H9 (cell line): ENCODE data around the gene SMIM9. TPM values are rescaled to one million over a fixed set of nuclear protein-coding genes. Genes with fewer than 3 reads are reported as not detected.

Experiments used
- DNase-seq: peaks from one replicate; pipeline ENCODE4 v3.0.0-alpha.2; 2017
- H2AFZ ChIP-seq: one replicate; pipeline ENCODE4 v1.6.1; 2013; ENCODE audit warnings: mild to moderate bottlenecking, low read length, control low read depth, moderate library complexity
- H2AK5ac ChIP-seq: 2 replicates; pipeline ENCODE4 v1.6.1; 2013; ENCODE audit warnings: low read length, control low read depth, mixed read lengths; ENCODE audit not compliant: insufficient read length
- H2BK120ac ChIP-seq: one replicate; pipeline ENCODE4 v1.6.1; 2013; ENCODE audit warnings: low read depth, mild to moderate bottlenecking, low read length, control low read depth, inconsistent platforms; ENCODE audit not compliant: poor library complexity, severe bottlenecking
- H2BK12ac ChIP-seq: 2 replicates; pipeline ENCODE4 v1.6.1; 2013; ENCODE audit warnings: low read length, control low read depth, mixed read lengths, low read depth; ENCODE audit not compliant: insufficient read length
- H2BK15ac ChIP-seq: 2 replicates; pipeline ENCODE4 v1.6.1; 2013; ENCODE audit warnings: low read depth, low read length, control low read depth
- H2BK20ac ChIP-seq: one replicate; pipeline ENCODE4 v1.6.1; 2013; ENCODE audit warnings: low read depth, mild to moderate bottlenecking, low read length, control low read depth, inconsistent platforms; ENCODE audit not compliant: poor library complexity, severe bottlenecking
- H2BK5ac ChIP-seq: 2 replicates; pipeline ENCODE4 v1.6.1; 2013; ENCODE audit warnings: low read length, control low read depth, mixed read lengths; ENCODE audit not compliant: insufficient read length
- H3K14ac ChIP-seq: 2 replicates; pipeline ENCODE4 v1.6.1; 2013; ENCODE audit warnings: low read length, control low read depth; ENCODE audit not compliant: insufficient read depth
- H3K18ac ChIP-seq: 2 replicates; pipeline ENCODE4 v1.6.1; 2013; ENCODE audit warnings: low read depth, mild to moderate bottlenecking, mixed read lengths, low read length, control low read depth; ENCODE audit not compliant: insufficient read length
- H3K23ac ChIP-seq: 2 replicates; pipeline ENCODE4 v1.6.1; 2013; ENCODE audit warnings: low read length, control low read depth, mixed read lengths, low read depth; ENCODE audit not compliant: insufficient read length
- H3K23me2 ChIP-seq: 2 replicates; pipeline ENCODE4 v1.6.1; 2013; ENCODE audit warnings: low read depth, mild to moderate bottlenecking, mixed read lengths, low read length, control low read depth; ENCODE audit not compliant: insufficient read length, poor library complexity, severe bottlenecking
- H3K27ac ChIP-seq: 2 replicates; pipeline ENCODE4 v1.5.1; 2013; ENCODE audit warnings: low read length, control low read depth, mixed read lengths, low read depth; ENCODE audit not compliant: insufficient read length
- H3K27me3 ChIP-seq: 2 replicates; pipeline ENCODE4 v1.6.1; 2013; ENCODE audit warnings: low read length, control low read depth, inconsistent platforms; ENCODE audit not compliant: insufficient read depth
- H3K4ac ChIP-seq: 2 replicates; pipeline ENCODE4 v1.6.1; 2013; ENCODE audit warnings: low read depth, mild to moderate bottlenecking, control low read depth, inconsistent platforms, low read length, moderate library complexity
- H3K4me1 ChIP-seq: 2 replicates; pipeline ENCODE4 v1.6.1; 2013; ENCODE audit warnings: low read length, control low read depth, inconsistent platforms; ENCODE audit not compliant: insufficient read depth
- H3K4me2 ChIP-seq: 2 replicates; pipeline ENCODE4 v1.6.1; 2013; ENCODE audit warnings: low read length, control low read depth, mixed read lengths; ENCODE audit not compliant: insufficient read length, insufficient read depth
- H3K56ac ChIP-seq: 2 replicates; pipeline ENCODE4 v1.6.1; 2013; ENCODE audit warnings: low read depth, mild to moderate bottlenecking, mixed read lengths, low read length, control low read depth; ENCODE audit not compliant: insufficient read length
- H3K79me1 ChIP-seq: 2 replicates; pipeline ENCODE4 v1.6.1; 2013; ENCODE audit warnings: low read depth, mild to moderate bottlenecking, moderate library complexity, low read length, control low read depth, inconsistent platforms; ENCODE audit not compliant: insufficient read depth, poor library complexity, severe bottlenecking
- H3K79me2 ChIP-seq: 2 replicates; pipeline ENCODE4 v1.6.1; 2013; ENCODE audit warnings: low read length, control low read depth, inconsistent platforms; ENCODE audit not compliant: insufficient read depth
- H3K9ac ChIP-seq: 2 replicates; pipeline ENCODE4 v1.6.1; 2013; ENCODE audit warnings: low read length, control low read depth, mixed read lengths; ENCODE audit not compliant: insufficient read length; ENCODE audit errors: extremely low read depth
- H3K9me3 ChIP-seq: one replicate; pipeline ENCODE4 v1.6.1; 2013; ENCODE audit warnings: low read depth, low read length, inconsistent platforms; ENCODE audit not compliant: control insufficient read depth
- H3T11ph ChIP-seq: one replicate; pipeline ENCODE4 v1.6.1; 2013; ENCODE audit warnings: mild to moderate bottlenecking, low read length, control low read depth, inconsistent platforms
- H4K20me1 ChIP-seq: one replicate; pipeline ENCODE4 v1.6.1; 2013; ENCODE audit not compliant: control insufficient read depth, insufficient read length, insufficient read depth
- H4K5ac ChIP-seq: 2 replicates; pipeline ENCODE4 v1.6.1; 2013; ENCODE audit warnings: low read depth, mild to moderate bottlenecking, mixed read lengths, low read length, control low read depth; ENCODE audit not compliant: insufficient read length
- H4K8ac ChIP-seq: replicated peaks from 2 replicates; pipeline ENCODE4 v1.6.1; 2013; ENCODE audit warnings: low read length, control low read depth, mixed read lengths, low read depth; ENCODE audit not compliant: insufficient read length
- H4K91ac ChIP-seq: 2 replicates; pipeline ENCODE4 v1.6.1; 2013; ENCODE audit warnings: low read depth, mild to moderate bottlenecking, moderate library complexity, mixed read lengths, low read length, control low read depth; ENCODE audit not compliant: insufficient read length
- H3K27ac Mint-ChIP-seq, 3 experiments: 2 replicates in 2 of 3; 3 replicates in 1 of 3; pipeline ENCODE4 v1.8.0; 2020 to 2021; ENCODE audit warnings: mixed read lengths in 3 of 3, mild to moderate bottlenecking in 1 of 3, moderate library complexity in 1 of 3
- H3K27me3 Mint-ChIP-seq: 2 replicates; pipeline ENCODE4 v1.8.0; 2021; ENCODE audit warnings: low read depth, mild to moderate bottlenecking, moderate library complexity, mixed read lengths
- H3K36me3 Mint-ChIP-seq, 3 experiments: 2 replicates in 2 of 3; 3 replicates in 1 of 3; pipeline ENCODE4 v1.8.0; 2020 to 2021; ENCODE audit warnings: low read depth in 3 of 3, mixed read lengths in 3 of 3; ENCODE audit not compliant: insufficient read depth in 1 of 3
- H3K4me1 Mint-ChIP-seq, 2 experiments: 2 replicates each; pipeline ENCODE4 v1.8.0; 2020; ENCODE audit warnings: mixed read lengths in 2 of 2
- H3K4me3 Mint-ChIP-seq, 2 experiments: 2 replicates in 1 of 2; 3 replicates in 1 of 2; pipeline ENCODE4 v1.8.0; 2020 to 2021; ENCODE audit warnings: mild to moderate bottlenecking in 2 of 2, mixed read lengths in 2 of 2, moderate library complexity in 1 of 2
- H3K9me3 Mint-ChIP-seq, 2 experiments: 2 replicates in 1 of 2; 3 replicates in 1 of 2; pipeline ENCODE4 v1.8.0; 2020; ENCODE audit warnings: mild to moderate bottlenecking in 2 of 2, mixed read lengths in 2 of 2, moderate library complexity in 1 of 2
- WGBS: extraction: QIAGEN DNeasy Blood & Tissue Kit; methylation state at CpG from one replicate; pipeline ENCODE4 v1.1.7; 2013; ENCODE audit warnings: missing lambda C conversion rate, low lambda C conversion rate, mixed read lengths; ENCODE audit not compliant: insufficient read length; ENCODE audit errors: extremely low coverage; 5-methylcytosine and 5-hydroxymethylcytosine counted together
- total RNA-seq: library from RNA; stranded (reverse); gene quantifications from 2 replicates; pipeline ENCODE4 v1.2.1, GENCODE V29; 2021
- TF ChIP-seq, protein P1 (sequence below): fragments of 200-600 bp; sonication (generic); conservative IDR thresholded peaks from 3 replicates; pipeline ENCODE4 v1.8.0; 2021; ENCODE audit warnings: antibody characterized with exemption, mild to moderate bottlenecking

Gene SMIM9
- total RNA-seq, 1 experiment from 2014 or later, result not detected

DNA sequence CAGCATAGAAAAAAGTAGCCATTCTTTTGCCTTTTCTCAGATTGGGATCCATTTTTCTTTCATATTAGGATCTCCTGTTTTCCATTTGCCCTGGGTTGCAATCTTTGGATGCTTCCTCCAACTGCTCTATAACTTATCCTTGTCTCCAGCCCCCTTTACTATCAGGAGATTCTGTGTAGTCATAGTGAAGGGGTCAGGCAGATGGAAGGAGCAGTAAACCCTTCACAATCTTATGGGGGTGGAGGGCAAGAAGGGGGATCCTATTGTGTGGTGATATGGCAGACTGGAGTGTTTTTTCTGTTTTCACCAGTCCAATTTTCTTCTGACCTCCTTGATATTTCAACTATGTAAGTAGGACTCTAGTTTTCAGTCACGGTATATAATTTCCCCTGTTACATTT lies 1.7 kb upstream of the SMIM9 start:
- no peak overlapping the region for H3K27ac ChIP-seq
- H3T11ph ChIP-seq, result no peak overlapping the region
- Mint-ChIP-seq H3K9me3 (peaks cover 64 to 65% of the 10 kb centered on the region in 2 experiments), H3K4me3 (no peak overlapping the region), H3K36me3 (peaks cover 0 to 5% (median 0%) of the 10 kb centered on the region in 3 experiments; a peak in 3 of 7 replicates), H3K27ac (no peak overlapping the region), H3K27me3 (peaks cover 1% of the 10 kb centered on the region; the same call in 1 of the 2 replicates), H3K4me1 (no peaks in the 10 kb centered on the region)
- no peak overlapping the region for H2BK5ac ChIP-seq
- no peak overlapping the region for H2AK5ac ChIP-seq
- H3K79me2 ChIP-seq, result no peaks in the 10 kb centered on the region
- no peak overlapping the region for H3K56ac ChIP-seq
- no peak overlapping the region for H4K91ac ChIP-seq
- no peak for DNase-seq
- H2BK120ac ChIP-seq, result no peak overlapping the region
- H3K23ac ChIP-seq, result no peak overlapping the region
- H2BK12ac ChIP-seq, result no peak overlapping the region
- H4K8ac ChIP-seq, result no peak overlapping the region
- no peak overlapping the region for H3K9ac ChIP-seq
- H2BK20ac ChIP-seq, result no peak overlapping the region
- peaks cover 34% of the 10 kb centered on the region for H3K9me3 ChIP-seq
- no peak overlapping the region for H3K18ac ChIP-seq
- H3K4me2 ChIP-seq, result no peak overlapping the region
- WGBS, result no CpG with 5 or more reads among the region's 1 CpG
- no peak overlapping the region for H4K5ac ChIP-seq
- no peak overlapping the region for H2BK15ac ChIP-seq
- TF ChIP-seq, protein P1, sequence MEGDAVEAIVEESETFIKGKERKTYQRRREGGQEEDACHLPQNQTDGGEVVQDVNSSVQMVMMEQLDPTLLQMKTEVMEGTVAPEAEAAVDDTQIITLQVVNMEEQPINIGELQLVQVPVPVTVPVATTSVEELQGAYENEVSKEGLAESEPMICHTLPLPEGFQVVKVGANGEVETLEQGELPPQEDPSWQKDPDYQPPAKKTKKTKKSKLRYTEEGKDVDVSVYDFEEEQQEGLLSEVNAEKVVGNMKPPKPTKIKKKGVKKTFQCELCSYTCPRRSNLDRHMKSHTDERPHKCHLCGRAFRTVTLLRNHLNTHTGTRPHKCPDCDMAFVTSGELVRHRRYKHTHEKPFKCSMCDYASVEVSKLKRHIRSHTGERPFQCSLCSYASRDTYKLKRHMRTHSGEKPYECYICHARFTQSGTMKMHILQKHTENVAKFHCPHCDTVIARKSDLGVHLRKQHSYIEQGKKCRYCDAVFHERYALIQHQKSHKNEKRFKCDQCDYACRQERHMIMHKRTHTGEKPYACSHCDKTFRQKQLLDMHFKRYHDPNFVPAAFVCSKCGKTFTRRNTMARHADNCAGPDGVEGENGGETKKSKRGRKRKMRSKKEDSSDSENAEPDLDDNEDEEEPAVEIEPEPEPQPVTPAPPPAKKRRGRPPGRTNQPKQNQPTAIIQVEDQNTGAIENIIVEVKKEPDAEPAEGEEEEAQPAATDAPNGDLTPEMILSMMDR, result no peak
- H3K23me2 ChIP-seq, result no peaks in the 10 kb centered on the region
- no peaks in the 10 kb centered on the region for H3K4me1 ChIP-seq
- no peaks in the 10 kb centered on the region for H3K27me3 ChIP-seq
- no peak overlapping the region for H3K4ac ChIP-seq
- no peaks in the 10 kb centered on the region for H4K20me1 ChIP-seq
- H3K79me1 ChIP-seq, result no peaks in the 10 kb centered on the region
- no peak overlapping the region for H2AFZ ChIP-seq
- no peak overlapping the region for H3K14ac ChIP-seq
